ENCODE results near the gene TUBG1.
"Not testable (repeated sequence)": the region's sequence is repeated elsewhere in the genome, so short reads cannot be mapped to it uniquely, and the experiment has no call there.

TUBG1 gene

GRCh38 chr17:42623732-42624596, 14.5 kb downstream of the TUBG1 start:
- no peak for DNase-seq (ENCODE audit: low read depth)

- DNase-seq (ENCODE audit: low read depth): not testable (repeated sequence)
These were observed 17.7 kb downstream of the TUBG1 start for GRCh38 chr17:42627032-42627764.

GRCh38 chr17:42629411-42630009, 20.0 kb downstream of the TUBG1 start:
- no peak for DNase-seq (ENCODE audit: low read depth)

- no peak for DNase-seq (ENCODE audit: low read depth)
These were observed 23.5 kb downstream of the TUBG1 start for GRCh38 chr17:42632949-42633444.

- no peak for DNase-seq (ENCODE audit: low read depth)
These were observed 30.1 kb downstream of the TUBG1 start for GRCh38 chr17:42639525-42640113.

- no peak for DNase-seq (ENCODE audit: low read depth)
These were observed 30.6 kb downstream of the TUBG1 start for GRCh38 chr17:42640121-42640520.

- no peak for DNase-seq (ENCODE audit: low read depth)
These were observed 32.9 kb downstream of the TUBG1 start for GRCh38 chr17:42642336-42642735.

- DNase-seq (ENCODE audit: low read depth): no peak
These were observed 38.3 kb downstream of the TUBG1 start for GRCh38 chr17:42647778-42648177.

- DNase-seq (ENCODE audit: low read depth): no peak
These were observed 41.9 kb downstream of the TUBG1 start for GRCh38 chr17:42651392-42651791.

- DNase-seq (ENCODE audit: low read depth): no peak
These were observed 44.0 kb downstream of the TUBG1 start for GRCh38 chr17:42653179-42654124.

- no peak for DNase-seq (ENCODE audit: low read depth)
These were observed 46.0 kb downstream of the TUBG1 start for GRCh38 chr17:42655528-42655927.

GRCh38 chr17:42657824-42658588, 48.5 kb downstream of the TUBG1 start:
- DNase-seq (ENCODE audit: low read depth): no peak

- DNase-seq (ENCODE audit: low read depth): peak; percentile 69
These were observed 49.8 kb downstream of the TUBG1 start, which contains the start of gene TUBG2 for GRCh38 chr17:42659079-42659931. Gene TUBG2, plus strand, starts transcription at chr17:42659284. Its CDS starts 220 bp downstream, at chr17:42659504.

GRCh38 chr17:42659932-42660274, 50.4 kb downstream of the TUBG1 start:
- not testable (repeated sequence) for DNase-seq (ENCODE audit: low read depth)

- DNase-seq (ENCODE audit: low read depth): no peak
These were observed 51.3 kb downstream of the TUBG1 start for GRCh38 chr17:42660692-42661345.

Measured in stimulated activated CD8-positive, alpha-beta memory T cell treated with anti-CD3 and anti-CD28 coated beads, Interleukin-12 subunit alpha, Interleukin-12 subunit beta, amount 100 ng/mL, for 4 hours (primary cell).